KOPT-K1 (cell line): ENCODE measurements around the gene PLD4.

ENCODE experiments used
- H3K27ac ChIP-seq: fragments of 200-600 bp; sonication (generic); 2 replicates; pipeline ENCODE4 v1.5.1; 2016; ENCODE audit warnings: antibody characterized with exemption, mild to moderate bottlenecking, low read depth, low read length; ENCODE audit not compliant: poor library complexity, severe bottlenecking
- H3K36me3 ChIP-seq: fragments of 200-600 bp; sonication (generic); 2 replicates; pipeline ENCODE4 v1.5.1; 2017; ENCODE audit warnings: antibody characterized with exemption, mild to moderate bottlenecking, low read length, moderate library complexity; ENCODE audit not compliant: insufficient read depth
- H3K9me3 ChIP-seq: fragments of 200-600 bp; sonication (generic); 2 replicates; pipeline ENCODE4 v1.5.1; 2017; ENCODE audit warnings: antibody characterized with exemption, low read length, mild to moderate bottlenecking; ENCODE audit not compliant: insufficient read depth, poor library complexity, severe bottlenecking

PLD4 gene

GRCh38 chr14:104957146-104958113, 32.8 kb downstream of the PLD4 start:
- no peaks in the 10 kb centered on the region for H3K36me3 ChIP-seq
- H3K27ac ChIP-seq, result no peak overlapping the region
- no peaks in the 10 kb centered on the region for H3K9me3 ChIP-seq

GRCh38 chr14:104964546-104964945, 39.9 kb downstream of the PLD4 start:
- Histone ChIP-seq H3K27ac (no peak overlapping the region), H3K36me3 (no peaks in the 10 kb centered on the region), H3K9me3 (no peaks in the 10 kb centered on the region)

- no peaks in the 10 kb centered on the region for H3K9me3 ChIP-seq
- no peaks in the 10 kb centered on the region for H3K36me3 ChIP-seq
- no peak overlapping the region for H3K27ac ChIP-seq
Measured at GRCh38 chr14:104965561-104966231, 41.0 kb downstream of the PLD4 start.

- H3K27ac ChIP-seq, result no peak overlapping the region
- H3K36me3 ChIP-seq, result no peaks in the 10 kb centered on the region
- H3K9me3 ChIP-seq, result no peaks in the 10 kb centered on the region
Measured at GRCh38 chr14:104966261-104966865, 41.7 kb downstream of the PLD4 start.

GRCh38 chr14:104966981-104967385, 42.3 kb downstream of the PLD4 start:
- Histone ChIP-seq H3K36me3 (no peaks in the 10 kb centered on the region), H3K27ac (no peak overlapping the region), H3K9me3 (no peaks in the 10 kb centered on the region)

- no peak overlapping the region for H3K27ac ChIP-seq
- H3K36me3 ChIP-seq, result no peaks in the 10 kb centered on the region
- H3K9me3 ChIP-seq, result no peaks in the 10 kb centered on the region
Measured at GRCh38 chr14:104967386-104968152, 42.9 kb downstream of the PLD4 start.

GRCh38 chr14:104968153-104968527, 43.5 kb downstream of the PLD4 start:
- H3K36me3 ChIP-seq, result no peaks in the 10 kb centered on the region
- H3K9me3 ChIP-seq, result no peaks in the 10 kb centered on the region
- H3K27ac ChIP-seq, result no peak overlapping the region

GRCh38 chr14:104968541-104969401, 44.1 kb downstream of the PLD4 start:
- Histone ChIP-seq H3K27ac (no peak overlapping the region), H3K9me3 (no peaks in the 10 kb centered on the region), H3K36me3 (no peaks in the 10 kb centered on the region)

GRCh38 chr14:104969741-104970230, 45.1 kb downstream of the PLD4 start:
- Histone ChIP-seq H3K27ac (no peak overlapping the region), H3K36me3 (no peaks in the 10 kb centered on the region), H3K9me3 (no peaks in the 10 kb centered on the region)

- no peaks in the 10 kb centered on the region for H3K36me3 ChIP-seq
- H3K9me3 ChIP-seq, result no peaks in the 10 kb centered on the region
- no peak overlapping the region for H3K27ac ChIP-seq
Measured at GRCh38 chr14:104970231-104971068, 45.8 kb downstream of the PLD4 start.

GRCh38 chr14:104971447-104972240, 47.0 kb downstream of the PLD4 start:
- no peak overlapping the region for H3K27ac ChIP-seq

GRCh38 chr14:104972301-104973134, 47.8 kb downstream of the PLD4 start:
- Histone ChIP-seq H3K36me3 (no peaks in the 10 kb centered on the region), H3K9me3 (no peaks in the 10 kb centered on the region), H3K27ac (no peak overlapping the region)

More at GRCh38 chr14:104971447-104972240, 47.0 kb downstream of the PLD4 start:
- Histone ChIP-seq H3K36me3 (no peaks in the 10 kb centered on the region), H3K9me3 (no peaks in the 10 kb centered on the region)
